Coronary artery (tissue), 2 donors: ENCODE measurements around the gene ZNF346.
"Not testable (repeated sequence)": the region's sequence is repeated elsewhere in the genome, so short reads cannot be mapped to it uniquely, and the experiment has no call there.

Experiments used
- DNase-seq: peaks from one replicate; pipeline ENCODE4 v3.0.0-alpha.2; 2017; ENCODE audit warnings: low spot score
- H3K27ac ChIP-seq, 2 donors: fragments of 200-600 bp; sonication (generic); one replicate each; pipeline ENCODE4 v1.5.1; 2016 to 2019
- H3K4me3 ChIP-seq: fragments of 200-600 bp; sonication (generic); 2 replicates; pipeline ENCODE4 v1.5.1; 2016; ENCODE audit warnings: mild to moderate bottlenecking, moderate library complexity
- TF ChIP-seq, protein P1 (sequence below): fragments of 200-600 bp; sonication (generic); IDR thresholded peaks from one replicate; pipeline ENCODE4 v1.5.1; 2019; ENCODE audit warnings: antibody characterized with exemption

Gene ZNF346, protein sequence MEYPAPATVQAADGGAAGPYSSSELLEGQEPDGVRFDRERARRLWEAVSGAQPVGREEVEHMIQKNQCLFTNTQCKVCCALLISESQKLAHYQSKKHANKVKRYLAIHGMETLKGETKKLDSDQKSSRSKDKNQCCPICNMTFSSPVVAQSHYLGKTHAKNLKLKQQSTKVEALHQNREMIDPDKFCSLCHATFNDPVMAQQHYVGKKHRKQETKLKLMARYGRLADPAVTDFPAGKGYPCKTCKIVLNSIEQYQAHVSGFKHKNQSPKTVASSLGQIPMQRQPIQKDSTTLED

DNA sequence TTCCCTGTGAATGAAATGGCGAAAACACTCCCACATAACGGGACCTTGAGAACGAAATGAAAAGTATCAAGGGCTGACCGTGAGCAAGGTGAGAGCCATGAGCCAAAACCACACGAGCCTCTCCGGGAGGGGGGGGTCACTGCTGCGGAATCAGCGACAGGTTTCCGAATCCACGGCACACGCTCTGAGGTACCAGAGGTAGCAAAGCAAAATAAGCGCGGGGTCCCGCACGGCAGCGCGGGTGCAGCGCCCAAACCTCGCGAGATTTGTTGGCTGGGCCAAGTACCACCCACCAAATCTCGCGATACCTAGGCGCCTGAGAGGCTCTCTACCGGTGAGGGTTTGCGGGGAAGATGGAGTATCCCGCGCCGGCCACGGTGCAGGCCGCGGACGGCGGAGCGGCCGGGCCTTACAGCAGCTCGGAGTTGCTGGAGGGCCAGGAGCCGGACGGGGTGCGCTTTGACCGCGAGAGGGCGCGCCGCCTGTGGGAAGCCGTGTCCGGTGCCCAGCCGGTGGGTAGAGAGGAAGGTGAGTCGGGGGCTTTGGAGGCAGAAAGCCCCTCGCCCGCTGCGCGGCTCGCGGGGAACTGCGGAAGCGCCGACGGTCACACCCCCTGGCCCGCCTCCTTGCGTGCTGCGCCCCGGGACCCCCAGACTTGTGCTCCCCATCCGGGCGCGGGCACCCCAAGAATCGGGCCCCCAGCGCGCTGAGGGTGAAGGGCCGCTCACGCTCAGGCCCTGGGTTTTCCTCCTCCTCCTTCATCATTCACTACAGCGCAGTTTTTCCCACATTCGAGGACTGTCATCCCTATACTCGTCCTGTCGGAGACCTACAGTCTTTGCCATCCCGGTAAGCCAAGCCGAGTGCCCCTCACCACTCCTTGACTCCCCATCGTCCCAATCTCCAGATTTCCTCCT, at the start of gene ZNF346:
Gene ZNF346, plus strand, starts transcription at position 311 of the 917 bp plus-strand sequence. Its CDS starts 43 bp downstream, at position 354.
- TF ChIP-seq, protein P1, sequence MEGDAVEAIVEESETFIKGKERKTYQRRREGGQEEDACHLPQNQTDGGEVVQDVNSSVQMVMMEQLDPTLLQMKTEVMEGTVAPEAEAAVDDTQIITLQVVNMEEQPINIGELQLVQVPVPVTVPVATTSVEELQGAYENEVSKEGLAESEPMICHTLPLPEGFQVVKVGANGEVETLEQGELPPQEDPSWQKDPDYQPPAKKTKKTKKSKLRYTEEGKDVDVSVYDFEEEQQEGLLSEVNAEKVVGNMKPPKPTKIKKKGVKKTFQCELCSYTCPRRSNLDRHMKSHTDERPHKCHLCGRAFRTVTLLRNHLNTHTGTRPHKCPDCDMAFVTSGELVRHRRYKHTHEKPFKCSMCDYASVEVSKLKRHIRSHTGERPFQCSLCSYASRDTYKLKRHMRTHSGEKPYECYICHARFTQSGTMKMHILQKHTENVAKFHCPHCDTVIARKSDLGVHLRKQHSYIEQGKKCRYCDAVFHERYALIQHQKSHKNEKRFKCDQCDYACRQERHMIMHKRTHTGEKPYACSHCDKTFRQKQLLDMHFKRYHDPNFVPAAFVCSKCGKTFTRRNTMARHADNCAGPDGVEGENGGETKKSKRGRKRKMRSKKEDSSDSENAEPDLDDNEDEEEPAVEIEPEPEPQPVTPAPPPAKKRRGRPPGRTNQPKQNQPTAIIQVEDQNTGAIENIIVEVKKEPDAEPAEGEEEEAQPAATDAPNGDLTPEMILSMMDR = peak; percentile 33
- H3K4me3 ChIP-seq = peak within 1 kb of the TSS; percentile 87
- peak; percentile 92 for DNase-seq
- H3K27ac ChIP-seq = peak within 1 kb of the TSS; percentile 85 to 87

DNA sequence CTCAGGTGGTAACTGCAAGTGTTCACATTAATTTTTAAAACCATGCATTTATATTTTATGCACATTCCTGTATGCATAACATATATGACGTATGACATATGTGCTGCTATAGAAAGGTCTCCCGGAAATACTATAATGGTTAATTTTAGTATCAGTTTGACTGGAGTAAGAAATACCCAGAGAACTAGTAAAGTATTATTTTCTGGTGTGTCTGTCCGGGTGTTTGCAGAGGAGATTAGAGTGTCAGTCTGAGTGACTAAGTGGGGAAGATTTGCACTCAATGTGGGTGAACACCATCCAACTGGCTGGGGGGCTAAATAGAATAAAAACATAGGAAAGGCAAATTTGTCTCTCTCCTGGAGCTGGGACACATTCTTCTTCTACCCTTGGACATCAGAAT, 42.8 kb upstream of the ZNF346 start:
- no peak overlapping the region for H3K27ac ChIP-seq
- DNase-seq = no peak
- TF ChIP-seq, protein P1 = no peak
- H3K4me3 ChIP-seq = no peak overlapping the region

DNA sequence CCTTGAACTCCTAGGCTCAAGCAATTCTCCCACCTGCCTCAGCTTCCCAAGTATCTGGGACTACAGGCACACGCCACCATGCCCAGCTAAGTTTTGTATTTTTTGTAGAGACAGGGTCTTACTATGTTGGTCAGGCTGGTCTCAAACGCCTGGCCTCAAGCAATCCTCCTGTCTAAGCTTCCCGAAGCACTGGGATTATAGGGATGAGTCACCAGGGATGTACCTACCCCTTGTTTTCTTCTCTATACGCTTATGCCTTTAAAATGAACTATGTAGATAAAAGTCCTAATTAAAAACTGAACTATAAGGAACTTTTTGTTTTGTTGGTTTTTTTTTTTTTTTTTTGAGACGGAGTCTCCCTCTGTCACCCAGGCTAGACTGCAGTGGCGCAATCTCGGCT, 41.7 kb upstream of the ZNF346 start:
- Histone ChIP-seq H3K4me3 (no peak overlapping the region), H3K27ac (no peak overlapping the region)
- TF ChIP-seq, protein P1 = no peak
- no peak for DNase-seq

DNA sequence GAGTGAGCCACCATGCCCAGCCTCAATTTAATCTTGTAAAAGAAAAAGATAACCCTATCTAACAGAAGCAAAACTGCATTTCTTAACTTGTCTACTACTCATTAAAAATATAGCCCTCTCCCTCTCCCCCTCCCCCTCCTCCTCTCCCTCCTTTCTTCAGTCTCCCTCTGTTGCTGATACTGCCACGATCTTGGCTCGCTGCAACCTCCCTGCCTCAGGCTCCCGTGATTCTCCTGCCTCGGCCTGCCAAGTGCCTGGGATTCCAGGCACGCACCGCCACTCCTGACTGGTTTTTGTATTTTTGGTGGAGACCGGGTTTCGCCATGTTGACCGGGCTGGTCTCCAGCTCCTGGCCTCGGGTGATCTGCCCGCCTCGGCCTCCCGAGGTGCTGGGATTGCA, 39.4 kb upstream of the ZNF346 start:
- not testable (repeated sequence) for H3K27ac ChIP-seq, DNase-seq, H3K4me3 ChIP-seq

DNA sequence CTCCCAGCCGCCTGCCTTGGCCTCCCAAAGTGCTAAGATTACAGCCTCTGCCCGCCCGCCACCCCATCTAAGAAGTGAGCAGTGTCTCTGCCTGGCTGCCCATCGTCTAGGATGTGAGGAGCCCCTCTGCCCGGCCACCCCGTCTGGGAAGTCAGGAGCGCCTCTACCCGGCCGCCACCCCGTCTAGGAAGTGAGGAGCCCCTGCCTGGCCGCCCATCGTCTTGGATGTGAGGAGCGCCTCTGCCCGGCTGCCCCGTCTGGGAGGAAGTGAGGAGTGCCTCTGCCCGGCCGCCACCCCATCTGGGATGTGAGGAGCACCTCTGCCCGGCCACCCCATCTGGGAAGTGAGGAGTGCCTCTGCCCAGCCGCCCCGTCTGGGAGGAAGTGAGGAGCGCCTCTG, 38.9 kb upstream of the ZNF346 start:
- H3K4me3 ChIP-seq, H3K27ac ChIP-seq, DNase-seq: not testable (repeated sequence)

DNA sequence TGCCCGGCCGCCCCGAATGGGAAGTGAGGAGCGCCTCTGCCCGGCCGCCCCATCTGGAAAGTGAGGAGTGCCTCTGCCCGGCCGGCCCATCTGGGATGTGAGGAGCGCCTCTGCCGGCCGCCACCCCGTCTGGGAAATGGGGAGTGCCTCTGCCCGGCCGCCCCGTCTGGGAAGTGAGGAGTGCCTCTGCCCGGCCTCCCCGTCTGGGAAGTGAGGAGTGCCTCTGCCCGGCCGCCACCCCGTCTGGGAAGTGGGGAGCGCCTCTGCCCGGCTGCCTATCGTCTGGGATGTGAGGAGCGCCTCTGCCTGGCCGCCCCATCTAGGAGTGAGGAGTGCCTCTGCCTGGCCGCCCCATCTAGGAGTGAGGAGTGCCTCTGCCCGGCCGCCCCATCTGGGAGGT, 38.3 kb upstream of the ZNF346 start:
- H3K27ac ChIP-seq, DNase-seq, H3K4me3 ChIP-seq: not testable (repeated sequence)

DNA sequence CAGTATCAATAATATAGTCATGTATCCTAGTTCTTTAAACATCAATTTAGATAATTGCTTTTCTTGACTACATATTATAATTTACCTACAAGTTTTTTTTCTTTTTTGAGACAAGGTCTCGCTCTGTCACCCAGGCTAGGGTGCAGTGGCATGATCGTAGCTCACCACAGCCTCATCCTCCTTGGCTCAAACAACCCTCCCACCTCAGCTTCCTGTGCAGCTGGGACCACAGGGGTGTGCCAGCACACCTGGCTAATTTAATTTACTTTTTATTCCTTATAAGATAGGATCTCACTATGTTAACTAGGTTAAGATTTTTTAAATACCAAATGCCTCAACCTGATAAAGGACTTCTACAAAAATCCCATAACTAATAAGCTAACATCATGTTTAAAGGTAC, 37.0 kb upstream of the ZNF346 start:
- Histone ChIP-seq H3K4me3 (no peak overlapping the region), H3K27ac (no peak overlapping the region)
- DNase-seq = no peak
- TF ChIP-seq, protein P1 = no peak

DNA sequence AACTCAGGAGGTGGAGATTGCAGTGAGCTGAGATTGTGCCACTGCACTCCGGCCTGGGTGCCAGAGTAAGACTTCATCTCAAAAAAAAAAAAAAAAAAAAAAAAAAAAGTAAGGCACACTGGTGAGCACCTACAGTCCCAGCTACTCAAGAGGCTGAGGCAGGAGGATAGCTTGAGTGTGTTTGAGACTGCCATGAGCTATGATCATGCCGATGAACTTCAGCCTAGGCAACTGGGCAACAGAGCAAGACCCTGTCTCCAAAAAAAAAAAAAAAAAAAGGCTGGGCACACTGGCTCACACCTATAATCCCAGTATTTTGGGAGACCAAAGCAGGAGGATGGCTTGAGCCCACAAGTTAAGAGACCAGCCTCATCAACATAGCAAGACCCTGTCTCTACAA, 36.2 kb upstream of the ZNF346 start:
- DNase-seq = no peak
- TF ChIP-seq, protein P1 = no peak
- H3K27ac ChIP-seq = no peak overlapping the region
- no peak overlapping the region for H3K4me3 ChIP-seq
